Stimulated activated CD4-positive, alpha-beta T cell treated with anti-CD3 and anti-CD28 coated beads, TNF-alpha, amount 100 ng/mL, for 1 hour (primary cell): ENCODE measurements around the gene MUC5B.

Experiments
- DNase-seq, 3 donors: peaks; one replicate each; pipeline ENCODE4 v3.0.0-alpha.2; 2020; ENCODE audit warnings: low read depth in 3 of 3, low spot score in 1 of 3

MUC5B gene

GRCh38 chr11:1280116-1281035 lies 57.5 kb downstream of the MUC5B start:
- DNase-seq: no peak

GRCh38 chr11:1281326-1281973 lies 58.6 kb downstream of the MUC5B start:
- no peak for DNase-seq

- DNase-seq: no peak
Measured at GRCh38 chr11:1281974-1282365, 59.1 kb downstream of the MUC5B start.

GRCh38 chr11:1283091-1283511 lies 60.2 kb downstream of the MUC5B start:
- no peak for DNase-seq

- no peak for DNase-seq
Measured at GRCh38 chr11:1283906-1284305, 61.0 kb downstream of the MUC5B start.

DNA sequence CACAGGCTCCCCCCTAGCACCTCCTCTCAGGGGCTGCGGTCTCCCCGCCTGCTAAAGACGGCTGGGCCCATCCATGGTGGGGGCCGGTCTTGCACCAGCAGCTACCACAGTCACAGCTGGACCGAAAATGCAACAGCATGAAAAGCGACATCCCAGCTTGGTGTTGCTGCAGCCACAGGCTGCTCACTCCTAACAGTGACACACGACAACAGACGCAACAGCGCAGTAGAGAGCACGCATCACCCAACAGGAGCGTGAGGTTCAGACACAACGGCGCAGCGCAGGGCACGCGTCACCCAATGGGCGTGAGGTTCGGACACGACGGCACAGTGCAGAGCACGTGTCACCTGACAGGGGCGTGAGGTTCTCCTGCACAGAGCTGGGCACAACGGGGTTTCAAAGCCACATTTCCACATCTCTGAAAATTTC lies 62.5 kb downstream of the MUC5B start:
- no peak for DNase-seq

GRCh38 chr11:1285876-1286275 lies 63.0 kb downstream of the MUC5B start:
- no peak for DNase-seq

DNA sequence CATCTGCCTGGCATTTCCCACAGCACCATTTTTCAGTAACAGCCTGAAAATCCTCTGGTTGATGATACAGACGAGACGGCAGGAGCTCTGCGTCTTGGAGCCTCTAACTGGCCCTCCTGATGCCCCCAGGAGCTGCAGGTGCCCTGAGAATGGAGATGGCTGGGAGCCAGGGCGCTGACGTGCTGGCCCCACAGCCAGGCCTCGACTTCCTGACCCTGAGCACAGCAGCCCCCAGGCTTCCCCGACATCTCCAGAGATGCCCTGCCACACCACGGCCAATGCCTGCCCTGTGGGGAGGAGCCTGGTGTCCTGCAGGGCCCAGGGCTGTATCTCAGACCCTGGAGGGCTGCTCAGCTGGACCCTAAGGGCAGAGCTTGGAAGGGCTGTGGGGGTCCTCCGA lies 65.1 kb downstream of the MUC5B start:
- no peak for DNase-seq

DNA sequence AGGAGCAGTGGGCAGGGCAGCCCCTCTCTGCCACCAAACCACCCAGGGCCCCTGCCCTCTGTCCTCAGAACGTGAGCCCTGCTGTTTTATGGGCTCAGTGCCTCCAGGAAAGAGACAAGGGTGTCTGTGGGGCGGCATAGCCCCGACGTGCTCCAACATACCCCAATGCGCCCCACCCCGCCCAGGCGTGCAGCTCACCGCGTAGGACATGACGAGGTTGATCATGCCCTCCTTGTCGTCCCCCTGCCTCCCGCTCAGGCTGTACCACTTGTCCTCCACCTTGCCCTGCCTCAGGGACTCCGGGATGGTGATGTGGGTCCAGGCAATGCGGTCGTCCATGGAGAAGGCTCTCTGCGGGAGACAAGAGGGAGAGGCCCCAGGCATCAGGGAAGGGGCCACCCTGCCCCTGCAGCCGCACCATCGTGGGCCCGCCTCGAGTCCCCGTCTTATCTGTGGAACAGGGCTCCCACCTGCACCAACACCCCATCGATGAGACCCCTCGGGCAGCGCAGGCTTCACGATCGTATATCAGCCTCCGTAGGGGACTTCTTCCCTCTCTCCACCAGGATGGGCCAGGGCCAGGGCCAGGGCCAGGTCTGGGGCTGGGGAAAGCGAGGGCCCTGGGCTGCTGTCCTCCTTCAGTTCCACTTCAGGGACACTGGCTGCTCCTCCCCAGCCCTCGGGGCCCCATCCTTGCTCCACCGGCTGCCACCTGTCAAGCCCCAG lies 65.7 kb downstream of the MUC5B start:
- no peak for DNase-seq

- no peak for DNase-seq
Measured at GRCh38 chr11:1289211-1289935, 66.5 kb downstream of the MUC5B start.

GRCh38 chr11:1290052-1291040 lies 67.5 kb downstream of the MUC5B start:
- no peak for DNase-seq

DNA sequence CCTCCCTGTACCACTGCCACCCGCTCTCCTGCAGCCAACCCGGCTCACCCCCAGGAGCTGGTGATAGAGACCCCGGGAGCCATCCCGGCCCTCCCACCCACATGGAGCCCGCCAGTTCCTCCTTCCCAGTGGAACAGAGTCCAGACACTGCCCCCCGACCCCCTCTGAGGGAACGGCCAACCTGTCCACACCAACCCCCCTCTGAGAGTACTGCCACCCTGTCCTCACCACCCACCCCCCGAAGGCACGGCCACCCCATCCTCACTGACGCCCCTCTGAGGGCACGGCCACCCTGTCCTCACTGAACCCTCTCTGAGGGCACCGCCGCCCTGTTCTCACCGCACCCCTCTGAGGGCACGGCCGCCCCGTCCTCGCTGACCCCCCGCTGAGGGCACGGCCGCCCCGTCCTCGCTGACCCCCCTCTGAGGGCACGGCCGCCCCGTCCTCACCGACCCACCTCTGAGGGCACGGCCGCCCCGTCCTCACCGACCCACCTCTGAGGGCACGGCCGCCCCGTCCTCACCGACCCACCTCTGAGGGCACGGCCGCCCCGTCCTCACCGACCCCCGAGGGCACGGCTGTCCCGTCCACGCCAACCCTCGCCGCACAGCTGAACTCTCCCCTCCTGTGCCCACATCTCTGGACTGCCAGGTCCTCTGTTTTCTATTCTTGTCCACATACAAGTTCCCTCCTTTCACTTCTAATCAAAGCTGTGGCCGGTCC lies 68.6 kb downstream of the MUC5B start:
- DNase-seq: no peak

GRCh38 chr11:1292018-1292643 lies 69.3 kb downstream of the MUC5B start:
- DNase-seq: no peak

DNA sequence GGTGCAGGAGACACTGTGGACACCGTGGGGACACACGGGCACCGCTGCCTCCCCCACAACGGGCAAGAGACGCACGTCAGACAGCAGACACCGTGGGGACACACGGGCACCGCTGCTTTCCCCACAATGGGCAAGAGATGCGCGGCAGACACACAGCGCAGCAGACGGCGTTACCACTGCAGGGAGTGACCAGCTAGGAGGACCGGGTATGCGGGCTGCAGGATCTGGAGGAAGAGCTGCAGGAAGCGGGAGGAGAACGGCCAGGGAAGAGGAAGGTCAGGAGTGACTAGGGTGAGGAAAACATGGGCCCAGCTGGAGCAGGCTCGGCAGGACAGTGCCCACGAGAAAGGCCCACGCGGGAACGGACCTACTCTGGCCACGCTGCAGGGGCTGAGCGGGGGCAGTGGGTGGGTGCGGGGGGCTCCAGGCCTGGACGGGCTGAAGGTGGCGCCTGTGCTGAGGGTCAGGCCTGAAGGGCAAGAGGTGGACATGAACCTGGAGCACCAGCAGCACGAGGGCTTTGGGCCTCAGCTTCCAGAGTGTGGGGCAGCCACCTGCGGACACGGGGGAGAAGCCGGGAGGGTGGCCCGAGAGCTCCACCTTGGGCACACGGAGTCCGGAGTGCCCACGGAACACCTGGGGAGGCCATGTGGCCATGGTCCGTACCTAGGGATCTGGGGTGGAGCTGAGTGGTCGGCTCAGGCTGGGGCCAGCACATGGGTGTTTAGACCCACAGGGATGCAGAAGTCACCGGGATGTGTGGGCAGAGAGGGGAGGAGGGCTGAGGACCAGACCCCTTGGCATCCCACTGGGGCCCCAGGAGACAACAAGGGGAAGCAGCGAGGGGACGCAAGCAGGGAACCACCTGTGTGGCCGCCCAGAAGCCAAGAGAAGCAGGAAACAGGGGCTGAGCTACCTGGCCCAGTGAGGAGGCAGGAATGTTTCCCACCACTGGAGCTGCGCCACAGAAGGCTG lies 70.1 kb downstream of the MUC5B start:
- DNase-seq: no peak

GRCh38 chr11:1293619-1294015 lies 70.8 kb downstream of the MUC5B start:
- DNase-seq: no peak

DNA sequence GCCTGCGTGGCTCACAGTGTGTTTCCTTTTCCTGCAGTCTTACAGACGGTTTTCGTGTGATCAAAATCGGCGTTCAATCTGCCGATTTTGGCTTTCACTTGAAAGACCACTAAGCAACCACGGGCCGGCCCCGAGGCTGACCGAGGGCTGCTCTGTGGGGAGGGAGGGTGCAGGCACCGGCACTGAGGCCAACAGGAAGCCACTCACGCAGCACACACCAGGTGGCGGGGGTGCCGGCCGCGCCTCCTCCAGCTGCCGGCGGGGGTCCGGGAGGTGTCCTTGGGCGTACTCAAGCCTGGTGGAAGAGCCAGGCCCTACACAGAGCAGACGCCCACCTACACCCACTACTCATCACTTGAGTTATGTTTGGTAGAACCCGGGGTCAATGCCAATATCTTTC lies 72.2 kb downstream of the MUC5B start:
- no peak for DNase-seq

GRCh38 chr11:1295591-1295990 lies 72.7 kb downstream of the MUC5B start:
- DNase-seq: no peak

- DNase-seq: no peak
Measured at GRCh38 chr11:1296287-1296686, 73.4 kb downstream of the MUC5B start.
